HG02981 (cell line): ENCODE results near the gene CD164L2.
"Not testable (repeated sequence)": the region's sequence is repeated elsewhere in the genome, so short reads cannot be mapped to it uniquely, and the experiment has no call there.

Experiments used
- ATAC-seq: cut with Tn5 transposase; IDR thresholded peaks from one replicate; pipeline ENCODE4 v1.9.1; 2021; ENCODE audit warnings: mild to moderate bottlenecking, moderate library complexity; ENCODE audit not compliant: unreplicated experiment

The CD164L2 gene

GRCh38 chr1:27391511-27392095, 8.5 kb upstream of the CD164L2 start:
- ATAC-seq = no peak

GRCh38 chr1:27388337-27389005, 5.3 kb upstream of the CD164L2 start:
- ATAC-seq = no peak

- not testable (repeated sequence) for ATAC-seq
Observed at GRCh38 chr1:27384797-27385196, 1.7 kb upstream of the CD164L2 start.

- no peak for ATAC-seq
Observed at GRCh38 chr1:27383661-27384060, 528 bp upstream of the CD164L2 start.

GRCh38 chr1:27381969-27382762, 967 bp downstream of the CD164L2 start:
- ATAC-seq = no peak

- ATAC-seq = no peak
Observed at GRCh38 chr1:27380766-27381733, 2.1 kb downstream of the CD164L2 start.

GRCh38 chr1:27380224-27380623, 2.9 kb downstream of the CD164L2 start:
- no peak for ATAC-seq

- no peak for ATAC-seq
Observed at GRCh38 chr1:27379564-27380122, 3.5 kb downstream of the CD164L2 start.

GRCh38 chr1:27377760-27378495, 5.2 kb downstream of the CD164L2 start:
- ATAC-seq = no peak

- no peak for ATAC-seq
Observed at GRCh38 chr1:27374362-27375086, 8.6 kb downstream of the CD164L2 start, which contains the start of gene FCN3. Gene FCN3, minus strand, starts transcription at chr1:27374824. Its CDS starts 6 bp downstream, at chr1:27374818.

GRCh38 chr1:27372808-27373690, 10.1 kb downstream of the CD164L2 start:
- no peak for ATAC-seq

GRCh38 chr1:27372022-27372807, 10.9 kb downstream of the CD164L2 start:
- ATAC-seq = no peak

GRCh38 chr1:27368869-27369582, 14.1 kb downstream of the CD164L2 start:
- ATAC-seq = no peak

- no peak for ATAC-seq
Observed at GRCh38 chr1:27367160-27367650, 15.9 kb downstream of the CD164L2 start.

- peak; percentile 14 for ATAC-seq
Observed at GRCh38 chr1:27366411-27367159, 16.5 kb downstream of the CD164L2 start, which contains the start of gene MAP3K6. Gene MAP3K6, minus strand, starts transcription at chr1:27366961. Its CDS starts 364 bp downstream, at chr1:27366597.

GRCh38 chr1:27366113-27366410, 17.1 kb downstream of the CD164L2 start:
- peak; percentile 27 for ATAC-seq
